Stimulated activated effector memory CD8-positive, alpha-beta T cell treated with anti-CD3 and anti-CD28 coated beads, Interleukin-12 subunit alpha, Interleukin-12 subunit beta, amount 100 ng/mL, for 72 hours (primary cell): ENCODE data around the gene UBE2M.

ENCODE experiments used
- ATAC-seq: fragments of 150-1000 bp; cut with Tn5 transposase; 2 replicates; pipeline ENCODE4 v1.10.0; 2021
- DNase-seq, 2 donors: peaks; one replicate each; pipeline ENCODE4 v3.0.0; 2021 to 2022; ENCODE audit warnings: low spot score in 2 of 2
- H3K27ac Mint-ChIP-seq: one replicate; pipeline ENCODE4 v1.8.0; 2022; ENCODE audit warnings: mild to moderate bottlenecking, mixed read lengths
- H3K36me3 Mint-ChIP-seq: one replicate; pipeline ENCODE4 v1.8.0; 2022; ENCODE audit warnings: mild to moderate bottlenecking, mixed read lengths
- H3K4me1 Mint-ChIP-seq: one replicate; pipeline ENCODE4 v1.8.0; 2022; ENCODE audit warnings: mixed read lengths
- H3K4me3 Mint-ChIP-seq: one replicate; pipeline ENCODE4 v1.8.0; 2022; ENCODE audit warnings: mild to moderate bottlenecking, mixed read lengths
- H3K9me3 Mint-ChIP-seq: one replicate; pipeline ENCODE4 v1.8.0; 2022; ENCODE audit warnings: mixed read lengths

UBE2M gene

GRCh38 chr19:58573658-58574164, 15.3 kb upstream of the UBE2M start:
- Mint-ChIP-seq H3K4me3 (peak overlapping the region; percentile 98), H3K4me1 (peaks cover 53% of the 10 kb centered on the region), H3K9me3 (no peaks in the 10 kb centered on the region), H3K36me3 (peaks cover 37% of the 10 kb centered on the region), H3K27ac (peak overlapping the region; percentile 100)
- ATAC-seq (no peak), DNase-seq (no peak)

GRCh38 chr19:58572818-58573657, 14.6 kb upstream of the UBE2M start, which contains the start of gene MZF1:
TSS of gene MZF1 (minus strand) at chr19:58573335. CDS start at chr19:58571389, 1,946 bp downstream.
- peak within 1 kb of the TSS; percentile 98 for H3K4me3 Mint-ChIP-seq
- peaks cover 40% of the 10 kb centered on the region for H3K36me3 Mint-ChIP-seq
- H3K9me3 Mint-ChIP-seq: no peaks in the 10 kb centered on the region

DNA sequence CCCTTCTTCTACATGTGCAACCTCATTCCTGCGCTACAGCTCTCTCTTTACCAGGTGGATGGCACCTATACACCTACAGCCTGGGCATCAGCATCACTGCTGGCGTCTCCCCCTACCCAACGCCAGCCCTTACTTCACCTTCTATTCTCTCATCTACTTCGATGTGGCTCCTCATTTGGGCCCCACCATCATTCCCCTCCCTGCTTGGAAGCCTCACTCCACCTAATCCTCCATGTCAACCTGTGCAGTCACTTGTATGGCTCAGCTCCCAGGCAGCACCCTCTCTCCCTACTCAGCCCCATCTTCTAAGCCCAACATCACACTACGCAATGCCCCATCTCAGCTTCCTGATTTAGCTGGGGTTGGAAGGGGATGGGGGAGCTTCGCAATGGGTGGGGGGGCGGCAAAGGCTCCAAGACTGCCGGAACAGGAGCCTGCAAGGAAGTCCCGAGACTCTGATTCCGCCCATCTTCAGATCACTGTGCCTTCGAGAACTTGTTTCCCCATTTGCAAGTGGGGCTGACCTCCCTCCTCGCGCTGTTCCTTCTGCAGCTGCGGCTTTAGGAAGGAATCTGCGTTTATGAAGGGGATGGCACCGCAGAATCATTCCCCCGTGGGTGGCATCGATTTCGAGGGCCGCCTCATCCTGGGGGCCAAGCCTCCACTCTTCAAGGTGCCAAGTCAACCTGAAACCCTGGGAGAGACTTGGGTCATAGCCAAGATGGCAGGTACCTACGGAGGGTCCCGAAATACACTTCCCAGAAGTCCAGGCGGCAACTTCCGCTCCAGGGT, 13.8 kb upstream of the UBE2M start:
- Mint-ChIP-seq H3K9me3 (no peaks in the 10 kb centered on the region), H3K27ac (peak overlapping the region; percentile 100), H3K36me3 (peaks cover 40% of the 10 kb centered on the region), H3K4me3 (peak overlapping the region; percentile 98), H3K4me1 (peaks cover 47% of the 10 kb centered on the region)
- DNase-seq: no peak
- no peak for ATAC-seq

More at GRCh38 chr19:58572818-58573657, 14.6 kb upstream of the UBE2M start, which contains the start of gene MZF1:
- Mint-ChIP-seq H3K4me1 (peaks cover 53% of the 10 kb centered on the region), H3K27ac (peak within 1 kb of the TSS; percentile 100)
- ATAC-seq (peak; percentile 78), DNase-seq (peak; percentile 96 to 100)

DNA sequence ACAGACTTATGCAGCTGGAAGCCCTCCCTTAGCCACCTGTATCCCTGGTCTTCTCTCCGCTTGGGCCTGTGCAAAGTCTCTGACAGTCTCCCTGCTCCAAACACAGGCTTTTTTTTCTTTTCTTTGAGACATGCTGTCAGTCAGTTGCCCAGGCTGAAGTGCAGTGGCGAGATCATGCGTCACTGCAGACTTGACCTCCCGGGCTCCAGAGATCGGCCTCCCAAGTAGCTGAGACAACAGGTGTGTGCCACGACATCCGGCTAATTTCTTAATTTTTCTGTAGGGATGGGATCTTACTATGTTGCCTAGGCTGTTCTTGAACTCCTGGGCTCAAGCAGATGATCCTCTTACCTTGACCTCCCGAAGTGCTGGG, 13.2 kb upstream of the UBE2M start:
- H3K4me1 Mint-ChIP-seq: peaks cover 47% of the 10 kb centered on the region
- no peaks in the 10 kb centered on the region for H3K9me3 Mint-ChIP-seq
- DNase-seq: no peak
- no peak overlapping the region for H3K27ac Mint-ChIP-seq
- H3K36me3 Mint-ChIP-seq: peaks cover 40% of the 10 kb centered on the region
- ATAC-seq: no peak
- peak overlapping the region; percentile 98 for H3K4me3 Mint-ChIP-seq

GRCh38 chr19:58570770-58571574, 12.6 kb upstream of the UBE2M start:
- ATAC-seq (no peak), DNase-seq (no peak)
- no peak overlapping the region for H3K4me3 Mint-ChIP-seq
- no peaks in the 10 kb centered on the region for H3K9me3 Mint-ChIP-seq
- peaks cover 46% of the 10 kb centered on the region for H3K4me1 Mint-ChIP-seq
- no peak overlapping the region for H3K27ac Mint-ChIP-seq
- peaks cover 40% of the 10 kb centered on the region for H3K36me3 Mint-ChIP-seq

DNA sequence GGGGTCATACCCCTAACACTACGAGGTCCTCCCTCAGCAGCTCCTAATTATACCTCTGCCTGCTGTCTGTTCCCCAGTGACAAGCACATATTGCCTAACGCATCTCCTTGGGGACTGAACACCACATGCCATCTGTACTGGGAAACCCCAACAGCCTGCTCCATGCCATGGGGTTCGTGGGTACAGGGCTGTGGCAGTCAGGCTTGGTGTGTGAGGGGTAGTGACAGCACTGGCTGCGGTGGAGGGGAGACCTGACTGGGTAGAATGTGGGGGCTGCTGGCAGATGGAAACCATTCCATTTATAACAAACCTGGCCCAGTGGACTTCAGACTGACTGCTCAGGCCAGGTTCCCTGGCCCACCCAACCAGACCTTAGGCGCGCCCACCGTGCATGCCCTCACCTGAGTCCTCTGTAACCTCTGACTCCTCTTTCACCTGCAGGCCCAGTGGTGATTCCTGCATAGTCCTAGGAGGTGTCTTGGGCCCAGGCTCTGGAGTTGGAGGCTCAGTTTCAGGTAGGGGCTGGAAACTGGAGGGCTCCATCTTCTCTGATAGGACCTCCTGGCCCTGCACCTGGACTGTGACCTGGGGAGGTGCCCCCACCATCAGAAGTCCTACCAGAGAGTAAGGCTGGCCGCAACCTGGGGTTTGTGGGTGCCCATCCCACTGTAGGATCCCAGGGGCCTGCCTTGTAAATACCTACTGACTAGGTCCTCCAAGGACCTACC, 11.7 kb upstream of the UBE2M start:
- ATAC-seq: no peak
- Mint-ChIP-seq H3K4me1 (peaks cover 41% of the 10 kb centered on the region), H3K36me3 (peaks cover 31% of the 10 kb centered on the region), H3K4me3 (no peak overlapping the region), H3K9me3 (no peaks in the 10 kb centered on the region), H3K27ac (peak overlapping the region; percentile 47)
- DNase-seq: no peak

- H3K9me3 Mint-ChIP-seq: no peaks in the 10 kb centered on the region
- peak overlapping the region; percentile 47 for H3K27ac Mint-ChIP-seq
- ATAC-seq: no peak
- no peak for DNase-seq
- H3K36me3 Mint-ChIP-seq: peaks cover 27% of the 10 kb centered on the region
- H3K4me1 Mint-ChIP-seq: peaks cover 38% of the 10 kb centered on the region
- no peak overlapping the region for H3K4me3 Mint-ChIP-seq
Measured at GRCh38 chr19:58569191-58569942, 11.0 kb upstream of the UBE2M start.

DNA sequence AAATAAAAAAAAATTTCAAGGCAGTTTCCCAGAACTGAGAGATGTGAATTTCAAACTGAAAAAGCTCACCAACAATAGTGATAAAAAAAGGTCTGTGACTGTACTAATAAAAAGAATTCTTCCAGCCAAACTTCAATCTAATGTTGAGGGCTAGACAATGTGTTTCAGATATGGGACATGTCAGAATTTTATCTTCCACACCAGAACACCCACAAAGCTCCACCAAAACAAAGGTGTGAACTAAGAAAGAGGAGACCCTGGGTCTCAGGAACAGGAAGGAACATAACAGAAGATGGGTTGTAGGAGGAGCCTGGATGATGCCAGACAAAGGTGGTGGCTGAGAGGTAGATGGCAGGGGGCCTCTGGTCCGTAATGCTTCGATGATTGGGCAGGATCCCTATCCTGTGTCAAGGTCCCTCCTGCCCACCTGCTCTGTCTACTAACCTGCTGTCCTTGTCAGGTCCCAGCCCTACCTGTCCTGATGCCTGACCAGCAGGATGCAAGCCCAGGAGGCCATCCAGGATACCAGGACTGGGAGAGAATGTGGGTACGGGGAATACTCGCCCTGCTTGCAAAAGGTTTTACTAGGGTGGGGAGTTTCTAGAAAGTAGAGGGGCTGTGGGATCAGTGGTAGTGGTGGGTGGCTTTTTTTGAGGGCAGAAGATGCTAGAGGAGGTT, 10.2 kb upstream of the UBE2M start:
- no peak overlapping the region for H3K4me3 Mint-ChIP-seq
- ATAC-seq (no peak), DNase-seq (no peak)
- H3K4me1 Mint-ChIP-seq: peaks cover 35% of the 10 kb centered on the region
- no peaks in the 10 kb centered on the region for H3K9me3 Mint-ChIP-seq
- H3K36me3 Mint-ChIP-seq: peaks cover 20% of the 10 kb centered on the region
- H3K27ac Mint-ChIP-seq: peak overlapping the region; percentile 47

- no peak for ATAC-seq
- H3K9me3 Mint-ChIP-seq: no peaks in the 10 kb centered on the region
- H3K27ac Mint-ChIP-seq: no peak overlapping the region
- H3K4me1 Mint-ChIP-seq: peaks cover 30% of the 10 kb centered on the region
- H3K36me3 Mint-ChIP-seq: peaks cover 7% of the 10 kb centered on the region
- H3K4me3 Mint-ChIP-seq: no peak overlapping the region
- no peak for DNase-seq
Measured at GRCh38 chr19:58566989-58567388, 8.6 kb upstream of the UBE2M start.

DNA sequence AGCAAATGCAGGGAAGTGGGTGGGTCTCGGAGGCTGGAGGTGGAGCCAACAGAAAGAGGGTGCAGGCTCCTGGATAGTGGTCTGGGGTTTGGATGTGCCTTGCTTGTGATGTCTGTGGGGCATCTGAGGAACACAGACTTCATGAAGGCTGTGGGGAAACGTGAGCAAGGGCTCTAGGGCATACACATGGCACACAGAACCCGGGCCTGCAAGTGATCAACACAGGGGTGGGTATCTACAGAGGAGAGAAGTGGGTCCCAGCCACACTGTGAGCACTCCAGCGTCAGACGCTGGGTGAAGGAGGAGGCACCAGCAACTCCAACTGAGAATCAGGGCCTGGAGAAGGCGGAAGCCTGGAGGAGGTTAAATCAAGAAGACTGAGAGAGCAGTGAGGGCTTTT, 5.4 kb upstream of the UBE2M start:
- Mint-ChIP-seq H3K4me1 (peaks cover 53% of the 10 kb centered on the region), H3K27ac (peak overlapping the region; percentile 29), H3K36me3 (peaks cover 18% of the 10 kb centered on the region), H3K4me3 (peak overlapping the region; percentile 75), H3K9me3 (no peaks in the 10 kb centered on the region)
- DNase-seq (no peak), ATAC-seq (no peak)

DNA sequence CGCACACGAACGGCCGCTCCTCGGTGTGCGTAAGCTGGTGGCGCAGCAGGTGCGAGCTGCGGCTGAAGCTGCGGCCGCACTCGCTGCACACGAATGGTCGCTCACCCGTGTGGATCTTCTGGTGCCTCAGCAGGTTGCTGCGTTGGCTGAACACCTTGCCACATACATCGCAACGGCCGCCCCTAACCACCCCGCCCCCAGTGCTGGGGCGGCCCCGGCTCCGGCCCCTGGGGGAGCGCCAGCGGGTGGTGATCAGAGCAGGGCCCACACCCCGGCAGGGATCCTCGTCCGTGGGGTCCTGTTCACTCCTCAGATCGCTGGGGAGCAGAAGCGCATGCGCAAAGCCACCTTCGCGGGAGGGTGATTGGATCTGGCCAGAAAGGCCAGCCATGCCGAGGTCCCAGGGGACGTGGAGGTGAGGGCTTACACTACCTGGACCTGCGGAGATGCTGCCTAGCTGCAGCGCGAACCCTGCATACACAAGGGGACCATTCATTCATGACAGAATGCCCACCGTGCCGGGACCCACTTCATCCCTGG, 4.7 kb upstream of the UBE2M start:
- H3K36me3 Mint-ChIP-seq: peaks cover 21% of the 10 kb centered on the region
- ATAC-seq (no peak), DNase-seq (no peak)
- peak overlapping the region; percentile 29 for H3K27ac Mint-ChIP-seq
- peaks cover 48% of the 10 kb centered on the region for H3K4me1 Mint-ChIP-seq
- H3K4me3 Mint-ChIP-seq: peak overlapping the region; percentile 75
- no peaks in the 10 kb centered on the region for H3K9me3 Mint-ChIP-seq

- H3K9me3 Mint-ChIP-seq: no peaks in the 10 kb centered on the region
- H3K4me1 Mint-ChIP-seq: peaks cover 54% of the 10 kb centered on the region
- H3K4me3 Mint-ChIP-seq: peak overlapping the region; percentile 75
- no peak for DNase-seq
- H3K36me3 Mint-ChIP-seq: peaks cover 28% of the 10 kb centered on the region
- H3K27ac Mint-ChIP-seq: peak overlapping the region; percentile 34
- peak; percentile 2 for ATAC-seq
Measured at GRCh38 chr19:58562122-58563033, 4.0 kb upstream of the UBE2M start.
